Fibroblast of lung (primary cell): Measurements from ENCODE around the gene GNAI2. TPM values are rescaled to one million over a fixed set of nuclear protein-coding genes. Genes with fewer than 3 reads are reported as not detected.

Experiments
- DNase-seq, 2 donors: peaks; one replicate each; pipeline versions ENCODE4 v3.0.0 to v3.0.0-alpha.2; 2010; ENCODE audit warnings: low read depth in 2 of 2
- H2AFZ ChIP-seq: 2 replicates; pipeline ENCODE4 v1.5.1; 2012; ENCODE audit warnings: low read length, control low read depth, inconsistent platforms
- H3K27ac ChIP-seq: 2 replicates; pipeline ENCODE4 v1.5.1; 2011; ENCODE audit warnings: low read length, control low read depth; ENCODE audit not compliant: insufficient read depth
- H3K27me3 ChIP-seq: 2 replicates; pipeline ENCODE4 v1.5.1; 2011; ENCODE audit warnings: mild to moderate bottlenecking, low read length; ENCODE audit not compliant: control insufficient read depth, insufficient read depth
- H3K36me3 ChIP-seq: 2 replicates; pipeline ENCODE4 v1.5.1; 2011; ENCODE audit warnings: low read length; ENCODE audit not compliant: control insufficient read depth, insufficient read depth
- H3K4me1 ChIP-seq: 2 replicates; pipeline ENCODE4 v1.5.1; 2011; ENCODE audit warnings: low read length; ENCODE audit not compliant: control insufficient read depth, insufficient read depth; ENCODE audit errors: extremely low read depth
- H3K4me2 ChIP-seq: 2 replicates; pipeline ENCODE4 v1.5.1; 2011; ENCODE audit warnings: low read length, control low read depth; ENCODE audit not compliant: insufficient read depth; ENCODE audit errors: extremely low read depth
- H3K4me3 ChIP-seq, 4 experiments: fragments of 200-600 bp in 1 of 4; sonication (generic) in 1 of 4; replicated peaks in 1 of 4; 2 replicates each; pipeline ENCODE4 v1.5.1; 2011 to 2016; ENCODE audit warnings: low read length in 4 of 4, low read depth in 3 of 4, mild to moderate bottlenecking in 3 of 4, control low read depth in 2 of 4, inconsistent platforms in 1 of 4, mixed read lengths in 1 of 4; ENCODE audit not compliant: insufficient read depth in 1 of 4; ENCODE audit errors: control extremely low read depth in 1 of 4
- H3K79me2 ChIP-seq: 2 replicates; pipeline ENCODE4 v1.5.1; 2012; ENCODE audit warnings: mild to moderate bottlenecking, low read length, inconsistent platforms; ENCODE audit not compliant: control insufficient read depth, insufficient read depth
- H3K9ac ChIP-seq: 2 replicates; pipeline ENCODE4 v1.5.1; 2011; ENCODE audit warnings: mild to moderate bottlenecking, low read length, control low read depth; ENCODE audit not compliant: insufficient read depth
- H3K9me3 ChIP-seq: 2 replicates; pipeline ENCODE4 v1.5.1; 2012; ENCODE audit warnings: low read depth, low read length; ENCODE audit not compliant: control insufficient read depth, insufficient read depth
- H4K20me1 ChIP-seq: 2 replicates; pipeline ENCODE4 v1.5.1; 2011; ENCODE audit warnings: low read length; ENCODE audit not compliant: control insufficient read depth, insufficient read depth; ENCODE audit errors: extremely low read depth
- EZH2 ChIP-seq: IDR thresholded peaks from 2 replicates; pipeline ENCODE4 v1.5.1; 2012; ENCODE audit warnings: low read length, control low read depth, mild to moderate bottlenecking; ENCODE audit errors: missing control alignments
- polyA plus RNA-seq, 2 donors: library from polyadenylated mRNA; depleted of rRNA in 1 of 2; stranded (reverse) in 1 of 2; unstranded in 1 of 2; fragments of >200 nt; gene quantifications; 2 replicates each; pipeline ENCODE4 v1.2.1, GENCODE V29; 2011 to 2012; ENCODE audit warnings: missing spikeins in 1 of 2
- total RNA-seq: library from RNA; depleted of rRNA; stranded (reverse); fragments of >200 nt; gene quantifications from 2 replicates; pipeline ENCODE4 v1.2.1, GENCODE V29; 2014
- TF ChIP-seq, protein P1 (sequence below), 2 donors: IDR thresholded peaks in 1 of 2; conservative IDR thresholded peaks in 1 of 2; 1 replicate in 1 of 2; 2 replicates in 1 of 2; pipeline ENCODE4 v1.5.1; 2011 to 2012; ENCODE audit warnings: low read length in 2 of 2, control low read depth in 1 of 2, inconsistent platforms in 1 of 2, low read depth in 1 of 2, mild to moderate bottlenecking in 1 of 2

Gene GNAI2
- total and polyA plus RNA-seq, 2 donors (not counting 1 experiment from before 2014, with no cell fraction given): 238 to 704 TPM

- Histone ChIP-seq H4K20me1 (no peaks in the 10 kb centered on the region), H3K79me2 (no peaks in the 10 kb centered on the region), H3K4me2 (peak overlapping the region; percentile 7), H3K27ac (peak overlapping the region; percentile 23), H3K9ac (no peak overlapping the region), H3K4me3 (no peak overlapping the region), H2AFZ (no peak overlapping the region), H3K36me3 (peaks cover 2% of the 10 kb centered on the region), H3K27me3 (no peaks in the 10 kb centered on the region), H3K4me1 (peaks cover 47% of the 10 kb centered on the region), H3K9me3 (no peaks in the 10 kb centered on the region)
- peak in 1 of 2 donors; percentile 40 for DNase-seq
- no peak for TF ChIP-seq EZH2
- TF ChIP-seq, protein P1, sequence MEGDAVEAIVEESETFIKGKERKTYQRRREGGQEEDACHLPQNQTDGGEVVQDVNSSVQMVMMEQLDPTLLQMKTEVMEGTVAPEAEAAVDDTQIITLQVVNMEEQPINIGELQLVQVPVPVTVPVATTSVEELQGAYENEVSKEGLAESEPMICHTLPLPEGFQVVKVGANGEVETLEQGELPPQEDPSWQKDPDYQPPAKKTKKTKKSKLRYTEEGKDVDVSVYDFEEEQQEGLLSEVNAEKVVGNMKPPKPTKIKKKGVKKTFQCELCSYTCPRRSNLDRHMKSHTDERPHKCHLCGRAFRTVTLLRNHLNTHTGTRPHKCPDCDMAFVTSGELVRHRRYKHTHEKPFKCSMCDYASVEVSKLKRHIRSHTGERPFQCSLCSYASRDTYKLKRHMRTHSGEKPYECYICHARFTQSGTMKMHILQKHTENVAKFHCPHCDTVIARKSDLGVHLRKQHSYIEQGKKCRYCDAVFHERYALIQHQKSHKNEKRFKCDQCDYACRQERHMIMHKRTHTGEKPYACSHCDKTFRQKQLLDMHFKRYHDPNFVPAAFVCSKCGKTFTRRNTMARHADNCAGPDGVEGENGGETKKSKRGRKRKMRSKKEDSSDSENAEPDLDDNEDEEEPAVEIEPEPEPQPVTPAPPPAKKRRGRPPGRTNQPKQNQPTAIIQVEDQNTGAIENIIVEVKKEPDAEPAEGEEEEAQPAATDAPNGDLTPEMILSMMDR (conservative IDR thresholded peaks at IDR 0.05 in 1 of 2, IDR thresholded peaks at IDR 0.05 in 1 of 2; ENCODE audit: low read depth in 1 of 2, low read length in 2 of 2): no peak
Measured at GRCh38 chr3:50263478-50264382, 27.7 kb downstream of the GNAI2 start.

GRCh38 chr3:50264383-50264963 is 28.5 kb downstream of the GNAI2 start:
- H3K27me3 ChIP-seq: no peaks in the 10 kb centered on the region
- no peak overlapping the region for H2AFZ ChIP-seq
- H3K4me2 ChIP-seq: peak overlapping the region; percentile 7
- H3K79me2 ChIP-seq: no peaks in the 10 kb centered on the region
- no peak overlapping the region for H3K9ac ChIP-seq
- H3K9me3 ChIP-seq: no peaks in the 10 kb centered on the region
- peak; percentile 93 to 97 for DNase-seq
- TF ChIP-seq EZH2: no peak
- TF ChIP-seq, protein P1 (conservative IDR thresholded peaks at IDR 0.05 in 1 of 2, IDR thresholded peaks at IDR 0.05 in 1 of 2; ENCODE audit: low read depth in 1 of 2, low read length in 2 of 2): no peak
- no peak overlapping the region for H3K4me3 ChIP-seq
- H3K36me3 ChIP-seq: peaks cover 2% of the 10 kb centered on the region
- peak overlapping the region; percentile 66 for H3K27ac ChIP-seq
- no peaks in the 10 kb centered on the region for H4K20me1 ChIP-seq
- peaks cover 54% of the 10 kb centered on the region for H3K4me1 ChIP-seq

DNA sequence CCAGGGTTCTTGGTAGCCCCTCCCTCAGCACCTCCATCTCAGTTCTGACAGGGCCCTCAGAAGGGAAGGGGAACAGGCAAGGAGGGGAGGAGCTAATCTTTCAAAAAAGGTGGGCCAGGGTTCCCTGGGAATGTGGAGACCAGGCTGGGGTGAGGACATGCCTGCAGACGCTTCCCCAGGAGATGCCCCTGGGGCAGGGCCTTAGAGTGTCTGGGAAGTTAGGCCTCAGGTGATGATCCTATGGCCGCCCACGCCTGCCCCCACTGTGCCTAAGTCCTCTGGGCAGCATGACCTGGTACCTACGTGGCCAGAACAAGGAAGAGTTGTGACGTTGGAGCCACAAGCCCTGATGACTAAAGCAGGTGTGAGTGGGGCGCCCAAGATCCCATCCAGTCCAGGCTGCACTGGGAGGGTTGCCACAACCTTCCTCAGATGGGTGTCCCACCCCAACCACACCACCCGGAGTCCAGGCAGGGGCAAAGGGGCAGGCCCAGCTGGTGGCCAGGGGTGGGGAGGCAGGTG is 29.0 kb downstream of the GNAI2 start:
- no peak overlapping the region for H3K9ac ChIP-seq
- peaks cover 2% of the 10 kb centered on the region for H3K36me3 ChIP-seq
- H3K4me1 ChIP-seq: peaks cover 58% of the 10 kb centered on the region
- DNase-seq: no peak
- no peaks in the 10 kb centered on the region for H3K9me3 ChIP-seq
- H3K27me3 ChIP-seq: no peaks in the 10 kb centered on the region
- TF ChIP-seq, protein P1 (conservative IDR thresholded peaks at IDR 0.05 in 1 of 2, IDR thresholded peaks at IDR 0.05 in 1 of 2; ENCODE audit: low read depth in 1 of 2, low read length in 2 of 2): no peak
- no peak for TF ChIP-seq EZH2
- peak overlapping the region; percentile 66 for H3K27ac ChIP-seq
- no peaks in the 10 kb centered on the region for H3K79me2 ChIP-seq
- H3K4me2 ChIP-seq: peak overlapping the region; percentile 48
- H2AFZ ChIP-seq: no peak overlapping the region
- H4K20me1 ChIP-seq: no peaks in the 10 kb centered on the region
- no peak overlapping the region for H3K4me3 ChIP-seq
